HG02884 (cell line): ENCODE data around the gene ZNF445.
"Not testable (repeated sequence)": the region's sequence is repeated elsewhere in the genome, so short reads cannot be mapped to it uniquely, and the experiment has no call there.

Experiments
- ATAC-seq: cut with Tn5 transposase; IDR thresholded peaks from one replicate; pipeline ENCODE4 v1.9.1; 2021; ENCODE audit warnings: mild to moderate bottlenecking, moderate library complexity; ENCODE audit not compliant: unreplicated experiment

ZNF445 gene

GRCh38 chr3:44402548-44402947 is 74.9 kb downstream of the ZNF445 start:
- no peak for ATAC-seq

- no peak for ATAC-seq
Observed at GRCh38 chr3:44400771-44401170, 76.7 kb downstream of the ZNF445 start.

DNA sequence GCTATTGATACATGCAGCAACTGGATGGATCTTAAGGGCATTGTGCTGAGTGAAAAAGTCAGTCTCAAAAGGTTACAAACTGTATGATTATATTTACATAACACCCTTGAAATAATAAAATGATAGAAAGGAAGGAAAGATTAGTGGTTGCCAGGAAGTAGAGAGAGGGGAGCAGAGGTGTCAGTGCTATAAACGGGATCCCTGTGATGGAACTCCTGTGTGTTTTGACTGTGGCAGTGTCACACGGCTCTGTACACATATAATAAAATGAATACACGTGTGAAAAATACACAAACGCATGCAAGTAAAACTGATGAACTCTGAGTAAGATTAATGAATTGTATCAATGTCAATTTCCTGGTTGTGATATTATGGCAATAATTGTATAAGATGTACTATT is 78.6 kb downstream of the ZNF445 start:
- ATAC-seq, result no peak

GRCh38 chr3:44398271-44398670 is 79.2 kb downstream of the ZNF445 start:
- not testable (repeated sequence) for ATAC-seq

DNA sequence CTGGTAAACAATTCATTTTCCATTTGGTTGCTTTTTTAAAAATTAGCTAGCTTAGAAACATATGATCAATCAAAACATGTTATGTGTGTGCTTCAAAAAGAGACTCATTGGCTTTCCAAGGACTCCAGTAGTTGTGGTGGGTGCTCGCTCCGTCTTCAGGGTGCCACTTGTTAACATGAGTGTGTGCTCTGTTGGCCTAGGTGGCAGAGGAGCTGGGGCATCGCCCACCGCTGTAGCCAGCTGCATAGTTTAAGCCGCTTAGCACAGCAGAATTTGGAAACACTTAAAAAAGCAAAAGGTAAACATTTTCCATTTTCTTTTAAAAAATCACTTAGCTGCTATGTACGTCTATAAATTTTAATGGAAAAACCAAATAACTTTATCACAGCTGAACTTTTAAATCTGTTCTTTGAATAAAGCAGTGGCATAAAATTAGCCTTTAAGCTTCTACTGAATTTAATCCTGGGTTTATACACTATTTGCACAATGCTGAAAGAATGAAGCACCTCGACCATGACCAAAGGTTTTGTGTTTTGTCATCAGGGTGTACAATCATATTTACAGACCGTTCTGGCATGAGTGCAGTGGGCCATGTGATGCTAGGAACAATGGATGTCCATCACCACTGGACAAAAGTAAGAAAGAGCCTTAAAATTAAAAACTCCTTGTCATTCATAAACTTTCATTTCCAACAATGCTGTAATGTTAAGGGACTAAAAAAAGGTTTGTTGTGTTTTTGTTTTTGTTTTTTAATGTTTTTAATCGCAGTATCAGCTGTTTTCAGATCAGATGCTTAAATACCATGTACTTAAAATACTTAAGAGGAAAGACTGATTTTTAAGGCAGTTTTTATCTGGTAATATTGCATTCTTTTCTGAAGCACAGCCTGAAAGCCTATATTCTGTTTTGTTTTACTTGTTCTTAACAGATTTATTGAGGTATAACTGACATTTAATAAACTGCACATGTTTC is 81.0 kb downstream of the ZNF445 start:
- no peak for ATAC-seq

DNA sequence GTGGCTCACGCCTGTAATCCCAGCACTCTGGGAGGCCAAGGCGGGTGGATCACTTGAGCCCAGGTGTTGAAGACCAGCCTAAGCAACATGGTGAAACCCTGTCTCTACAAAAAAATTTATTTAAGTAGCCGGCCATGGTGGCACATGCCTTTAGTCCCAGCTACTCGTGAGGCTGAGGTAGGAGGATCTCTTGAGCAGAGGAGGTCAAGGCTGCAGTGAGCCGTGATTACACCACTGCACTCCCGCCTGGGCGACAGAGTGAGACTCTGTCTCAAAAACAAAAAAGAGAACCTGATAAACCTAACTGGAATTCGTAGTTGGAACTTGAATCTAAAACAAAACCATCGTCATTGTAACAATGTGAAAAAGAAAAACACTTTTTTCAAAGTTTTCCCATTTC is 81.8 kb downstream of the ZNF445 start:
- no peak for ATAC-seq

- no peak for ATAC-seq
Observed at GRCh38 chr3:44392489-44392888, 85.0 kb downstream of the ZNF445 start.

- ATAC-seq, result no peak
Observed at GRCh38 chr3:44387404-44387803, 90.1 kb downstream of the ZNF445 start.
